Osteocyte (in vitro differentiated cells): ENCODE results near the gene TTC28. TPM values are rescaled to one million over a fixed set of nuclear protein-coding genes. Genes with fewer than 3 reads are reported as not detected.

Experiments used
- DNase-seq: peaks from one replicate; pipeline ENCODE4 v3.0.0; 2021; ENCODE audit warnings: mixed read lengths; ENCODE audit not compliant: unreplicated experiment; ENCODE audit errors: extremely low spot score
- H3K27ac Mint-ChIP-seq: one replicate; pipeline ENCODE4 v1.8.0; 2021; ENCODE audit warnings: mild to moderate bottlenecking, mixed read lengths; ENCODE audit not compliant: unreplicated experiment
- H3K27me3 Mint-ChIP-seq: one replicate; pipeline ENCODE4 v1.8.0; 2021; ENCODE audit warnings: mixed read lengths; ENCODE audit not compliant: unreplicated experiment
- H3K36me3 Mint-ChIP-seq: one replicate; pipeline ENCODE4 v1.8.0; 2021; ENCODE audit warnings: mixed read lengths; ENCODE audit not compliant: unreplicated experiment
- H3K4me1 Mint-ChIP-seq: one replicate; pipeline ENCODE4 v1.8.0; 2021; ENCODE audit warnings: mixed read lengths; ENCODE audit not compliant: unreplicated experiment
- H3K4me3 Mint-ChIP-seq: one replicate; pipeline ENCODE4 v1.8.0; 2021; ENCODE audit warnings: mild to moderate bottlenecking, moderate library complexity, mixed read lengths; ENCODE audit not compliant: unreplicated experiment
- H3K9me3 Mint-ChIP-seq: one replicate; pipeline ENCODE4 v1.8.0; 2021; ENCODE audit warnings: mixed read lengths; ENCODE audit not compliant: unreplicated experiment
- CTCF ChIP-seq: fragments of 200-600 bp; sonication (generic); IDR thresholded peaks from 2 replicates; pipeline ENCODE4 v1.5.0; 2021; ENCODE audit warnings: antibody characterized with exemption, mild to moderate bottlenecking, moderate library complexity
- total RNA-seq: library from RNA; stranded (reverse); gene quantifications from 2 replicates; pipeline ENCODE4 v1.2.1, GENCODE V29; 2021

The TTC28 gene
- total RNA-seq, 1 donor from 2014 or later = 70.3 TPM

- Mint-ChIP-seq H3K4me1 (peaks cover 40% of the 10 kb centered on the region), H3K4me3 (no peak overlapping the region), H3K27me3 (no peaks in the 10 kb centered on the region), H3K36me3 (no peaks in the 10 kb centered on the region), H3K27ac (no peak overlapping the region), H3K9me3 (no peaks in the 10 kb centered on the region)
- no peak for DNase-seq
- no peak for TF ChIP-seq CTCF
These were observed 241.4 kb downstream of the TTC28 start for GRCh38 chr22:28438183-28438768.

- DNase-seq = no peak
- H3K4me1 Mint-ChIP-seq = peaks cover 26% of the 10 kb centered on the region
- no peaks in the 10 kb centered on the region for H3K27me3 Mint-ChIP-seq
- no peak for TF ChIP-seq CTCF
- no peak overlapping the region for H3K27ac Mint-ChIP-seq
- no peak overlapping the region for H3K4me3 Mint-ChIP-seq
- no peaks in the 10 kb centered on the region for H3K36me3 Mint-ChIP-seq
- H3K9me3 Mint-ChIP-seq = no peaks in the 10 kb centered on the region
These were observed 243.7 kb downstream of the TTC28 start for GRCh38 chr22:28435982-28436381.

GRCh38 chr22:28435140-28435768, 244.4 kb downstream of the TTC28 start:
- no peak for TF ChIP-seq CTCF
- H3K4me1 Mint-ChIP-seq = peaks cover 18% of the 10 kb centered on the region
- no peak overlapping the region for H3K4me3 Mint-ChIP-seq
- H3K36me3 Mint-ChIP-seq = no peaks in the 10 kb centered on the region
- no peak overlapping the region for H3K27ac Mint-ChIP-seq
- DNase-seq = no peak
- H3K9me3 Mint-ChIP-seq = no peaks in the 10 kb centered on the region
- no peaks in the 10 kb centered on the region for H3K27me3 Mint-ChIP-seq

- DNase-seq = no peak
- H3K9me3 Mint-ChIP-seq = no peaks in the 10 kb centered on the region
These were observed 249.1 kb downstream of the TTC28 start for GRCh38 chr22:28430466-28431025.

More at GRCh38 chr22:28430466-28431025, 249.1 kb downstream of the TTC28 start:
- Mint-ChIP-seq H3K27me3 (no peaks in the 10 kb centered on the region), H3K4me1 (peaks cover 19% of the 10 kb centered on the region), H3K4me3 (no peak overlapping the region), H3K27ac (no peak overlapping the region), H3K36me3 (peaks cover 3% of the 10 kb centered on the region)
- TF ChIP-seq CTCF = no peak
